IMR-90 (cell line): Measurements from ENCODE around the gene ESR2. TPM values are rescaled to one million over a fixed set of nuclear protein-coding genes. Genes with fewer than 3 reads are reported as not detected.

Source experiments
- ATAC-seq: fragments of 200-7000 bp; cut with Tn5 transposase; 2 replicates; pipeline ENCODE4 v1.9.1; 2020; ENCODE audit warnings: low read depth, mild to moderate bottlenecking, moderate library complexity
- BruUV-seq: library from RNA; stranded (reverse); fragments of 400-500 nt; replicated peaks from 2 replicates; lab custom pipeline; 2021; lab: Mats Ljungman, UMichigan
- CTCF ChIA-PET: fragments of 300-600 bp; formaldehyde crosslinking; extraction: SDS; loops from one replicate; lab custom pipeline; 2021; ENCODE audit warnings: antibody characterized with exemption; lab: Yijun Ruan, JAX
- POLR2A ChIA-PET: fragments of 300-600 bp; sonication (Branson Sonifier 250); formaldehyde crosslinking; loops from one replicate; lab custom pipeline; 2022; ENCODE audit warnings: antibody characterized with exemption; ENCODE audit not compliant: unreplicated experiment; lab: Charles Lee
- DNase-seq: peaks from one replicate; pipeline ENCODE4 v3.0.0; 2013
- H2AFZ ChIP-seq: replicated peaks from 2 replicates; pipeline ENCODE3; 2013; ENCODE audit warnings: low read length, mild to moderate bottlenecking; ENCODE audit not compliant: poor library complexity
- H2AK5ac ChIP-seq: 2 replicates; pipeline ENCODE4 v1.6.1; 2013; ENCODE audit warnings: low read depth, low read length, inconsistent platforms
- H2AK9ac ChIP-seq: replicated peaks from 2 replicates; pipeline ENCODE3; 2013; ENCODE audit warnings: mild to moderate bottlenecking, low read depth, low read length, moderate library complexity; ENCODE audit not compliant: poor library complexity
- H2BK120ac ChIP-seq: 2 replicates; pipeline ENCODE4 v1.6.1; 2013; ENCODE audit warnings: low read depth, low read length, inconsistent platforms
- H2BK15ac ChIP-seq: 3 replicates; pipeline ENCODE4 v1.6.1; 2013; ENCODE audit warnings: low read depth, low read length, inconsistent platforms
- H2BK20ac ChIP-seq: 2 replicates; pipeline ENCODE4 v1.6.1; 2013; ENCODE audit warnings: low read depth, mild to moderate bottlenecking, inconsistent platforms, low read length, moderate library complexity
- H2BK5ac ChIP-seq: 2 replicates; pipeline ENCODE4 v1.6.1; 2013; ENCODE audit warnings: mild to moderate bottlenecking, low read depth, low read length, inconsistent platforms; ENCODE audit not compliant: poor library complexity, severe bottlenecking
- H3K14ac ChIP-seq: replicated peaks from 2 replicates; pipeline ENCODE4 v1.6.1; 2013; ENCODE audit warnings: low read depth, low read length, inconsistent platforms
- H3K18ac ChIP-seq: 2 replicates; pipeline ENCODE4 v1.6.1; 2013; ENCODE audit warnings: low read depth, low read length, control low read depth
- H3K23ac ChIP-seq: 2 replicates; pipeline ENCODE4 v1.6.1; 2013; ENCODE audit warnings: low read depth, low read length, inconsistent platforms
- H3K27ac ChIP-seq: 2 replicates; pipeline ENCODE4 v1.5.1; 2013; ENCODE audit warnings: mild to moderate bottlenecking, control low read depth, low read length; ENCODE audit not compliant: insufficient read depth
- H3K27me3 ChIP-seq: 2 replicates; pipeline ENCODE4 v1.6.1; 2013; ENCODE audit warnings: low read length; ENCODE audit not compliant: control insufficient read depth, insufficient read depth
- H3K36me3 ChIP-seq: 2 replicates; pipeline ENCODE4 v1.6.1; 2013; ENCODE audit warnings: low read length, mixed read lengths; ENCODE audit not compliant: control insufficient read depth, insufficient read depth
- H3K4ac ChIP-seq: 2 replicates; pipeline ENCODE4 v1.6.1; 2013; ENCODE audit warnings: low read depth, low read length, inconsistent platforms
- H3K4me1 ChIP-seq: 2 replicates; pipeline ENCODE4 v1.6.1; 2013; ENCODE audit warnings: low read length, mixed read lengths; ENCODE audit not compliant: control insufficient read depth, insufficient read depth
- H3K4me2 ChIP-seq: 2 replicates; pipeline ENCODE4 v1.6.1; 2013; ENCODE audit warnings: low read depth, mild to moderate bottlenecking, control low read depth, low read length, moderate library complexity
- H3K4me3 ChIP-seq: 2 replicates; pipeline ENCODE4 v1.5.1; 2013; ENCODE audit warnings: low read depth, mild to moderate bottlenecking, control low read depth, low read length, moderate library complexity; ENCODE audit not compliant: insufficient read depth
- H3K56ac ChIP-seq: 2 replicates; pipeline ENCODE4 v1.6.1; 2013; ENCODE audit warnings: low read length, inconsistent platforms; ENCODE audit not compliant: insufficient read depth; ENCODE audit errors: extremely low read depth
- H3K79me1 ChIP-seq, 2 experiments: 2 replicates each; pipeline ENCODE4 v1.6.1; 2013; ENCODE audit warnings: low read length in 2 of 2, inconsistent platforms in 1 of 2, low read depth in 1 of 2
- H3K9ac ChIP-seq: 2 replicates; pipeline ENCODE4 v1.6.1; 2013; ENCODE audit warnings: low read depth, low read length, control low read depth
- H3K9me1 ChIP-seq: 2 replicates; pipeline ENCODE4 v1.6.1; 2013; ENCODE audit warnings: low read length, inconsistent platforms; ENCODE audit not compliant: insufficient read depth
- H3K9me3 ChIP-seq: 2 replicates; pipeline ENCODE4 v1.6.1; 2013; ENCODE audit warnings: low read length; ENCODE audit not compliant: control insufficient read depth, insufficient read depth
- H4K20me1 ChIP-seq: 2 replicates; pipeline ENCODE4 v1.6.1; 2013; ENCODE audit warnings: low read length, inconsistent platforms; ENCODE audit not compliant: insufficient read depth
- H4K5ac ChIP-seq: 2 replicates; pipeline ENCODE4 v1.6.1; 2013; ENCODE audit warnings: mild to moderate bottlenecking, low read depth, low read length, control low read depth
- H4K8ac ChIP-seq, 2 experiments: 2 replicates each; pipeline ENCODE4 v1.6.1; 2013; ENCODE audit warnings: low read depth in 2 of 2, low read length in 2 of 2, control low read depth in 1 of 2, inconsistent platforms in 1 of 2
- H4K91ac ChIP-seq: 2 replicates; pipeline ENCODE4 v1.6.1; 2013; ENCODE audit warnings: low read depth, low read length, inconsistent platforms; ENCODE audit not compliant: insufficient read depth
- BHLHE40 ChIP-seq: fragments of 150-350 bp; IDR thresholded peaks from 2 replicates; pipeline ENCODE4 v1.6.1; 2016; ENCODE audit warnings: mild to moderate bottlenecking, low read depth, low read length
- CEBPB ChIP-seq: IDR thresholded peaks from 2 replicates; pipeline ENCODE4 v1.6.1; 2012; ENCODE audit warnings: low read depth, low read length, improper control_type of control experiment
- CHD1 ChIP-seq: IDR thresholded peaks from 2 replicates; pipeline ENCODE4 v1.6.1; 2012; ENCODE audit warnings: low read depth, low read length, improper control_type of control experiment
- CTCF ChIP-seq: conservative IDR thresholded peaks from 2 replicates; pipeline ENCODE4 v1.5.1; 2012; ENCODE audit warnings: mild to moderate bottlenecking, low read depth, low read length, improper control_type of control experiment
- FOS ChIP-seq: fragments of 150-350 bp; IDR thresholded peaks from 2 replicates; pipeline ENCODE4 v1.6.1; 2016; ENCODE audit warnings: low read depth, low read length
- MAFK ChIP-seq: IDR thresholded peaks from 2 replicates; pipeline ENCODE4 v1.6.1; 2012; ENCODE audit warnings: low read depth, low read length, improper control_type of control experiment
- MAZ ChIP-seq: IDR thresholded peaks from 2 replicates; pipeline ENCODE4 v1.6.1; 2012; ENCODE audit warnings: low read depth, mild to moderate bottlenecking, low read length, improper control_type of control experiment, moderate library complexity, borderline replicate concordance
- MXI1 ChIP-seq: IDR thresholded peaks from 2 replicates; pipeline ENCODE4 v1.6.1; 2012; ENCODE audit warnings: low read depth, mild to moderate bottlenecking, low read length, moderate library complexity, borderline replicate concordance
- NFE2L2 ChIP-seq: fragments of 150-350 bp; IDR thresholded peaks from 2 replicates; pipeline ENCODE4 v1.6.1; 2016; ENCODE audit warnings: low read depth, mild to moderate bottlenecking, low read length
- POLR2A ChIP-seq: IDR thresholded peaks from 2 replicates; pipeline ENCODE4 v1.6.1; 2012; ENCODE audit warnings: mild to moderate bottlenecking, low read depth, low read length
- RAD21 ChIP-seq: IDR thresholded peaks from 2 replicates; pipeline ENCODE4 v1.6.1; 2012; ENCODE audit warnings: low read length, improper control_type of control experiment
- RCOR1 ChIP-seq: IDR thresholded peaks from 2 replicates; pipeline ENCODE4 v1.6.1; 2012; ENCODE audit warnings: mild to moderate bottlenecking, low read length, improper control_type of control experiment; ENCODE audit not compliant: insufficient replicate concordance
- RFX5 ChIP-seq: IDR thresholded peaks from 2 replicates; pipeline ENCODE4 v1.8.0; 2012; ENCODE audit warnings: low read depth, mild to moderate bottlenecking, low read length, moderate library complexity
- SMC3 ChIP-seq: fragments of 150-350 bp; IDR thresholded peaks from 2 replicates; pipeline ENCODE4 v1.6.1; 2016; ENCODE audit warnings: low read depth, mild to moderate bottlenecking, antibody characterized with exemption, low read length, moderate library complexity
- WGBS, 2 experiments: methylation state at CpG; one replicate each; pipeline versions ENCODE4 v1.1.5 to v1.1.7; 2013; ENCODE audit warnings: missing lambda C conversion rate in 2 of 2; ENCODE audit not compliant: insufficient read length in 1 of 2; ENCODE audit errors: extremely low coverage in 2 of 2; 5-methylcytosine and 5-hydroxymethylcytosine counted together
- dilution Hi-C: fragments of 300-500 bp; cut with HindIII; formaldehyde crosslinking; loops from one replicate; pipeline ENCODE4 v1.14.3; 2018; ENCODE audit warnings: low sequenced_read_pairs; ENCODE audit not compliant: unreplicated experiment
- in situ Hi-C: fragments of 300-500 bp; cut with MboI; formaldehyde crosslinking; loops from 3 replicates; pipeline ENCODE4 v1.14.3; 2019; ENCODE audit warnings: low sequenced_read_pairs, inconsistent platforms, mixed read lengths
- intact Hi-C: fragments of 100-400 bp; cut with micrococcal nuclease; formaldehyde crosslinking; loops from 2 replicates; pipeline ENCODE4 v1.10.0; 2022
- polyA plus RNA-seq, 3 experiments: library from polyadenylated mRNA; depleted of rRNA; stranded (reverse); fragments of >200 nt; gene quantifications; 2 replicates each; pipeline ENCODE4 v1.2.3, GENCODE V29; 2012; ENCODE audit warnings: low replicate concordance in 1 of 3
- total RNA-seq: library from RNA; depleted of rRNA; stranded (reverse); fragments of >200 nt; gene quantifications from 2 replicates; pipeline ENCODE4 v1.2.3, GENCODE V29; 2012
- TF ChIP-seq, protein P1 (sequence below): fragments of 150-350 bp; IDR thresholded peaks from 2 replicates; pipeline ENCODE4 v1.6.1; 2016; ENCODE audit warnings: low read depth, mild to moderate bottlenecking, low read length, moderate library complexity, borderline replicate concordance
- TF ChIP-seq, protein P2 (sequence below): fragments of 150-350 bp; IDR thresholded peaks from 2 replicates; pipeline ENCODE4 v1.6.1; 2017; ENCODE audit warnings: mild to moderate bottlenecking, antibody characterized with exemption, low read length, low read depth

Gene ESR2
- total and polyA plus RNA-seq, 2 of the 4 experiments (the other 2 are of a cell fraction) = under 0.01 to 0.03 TPM

DNA sequence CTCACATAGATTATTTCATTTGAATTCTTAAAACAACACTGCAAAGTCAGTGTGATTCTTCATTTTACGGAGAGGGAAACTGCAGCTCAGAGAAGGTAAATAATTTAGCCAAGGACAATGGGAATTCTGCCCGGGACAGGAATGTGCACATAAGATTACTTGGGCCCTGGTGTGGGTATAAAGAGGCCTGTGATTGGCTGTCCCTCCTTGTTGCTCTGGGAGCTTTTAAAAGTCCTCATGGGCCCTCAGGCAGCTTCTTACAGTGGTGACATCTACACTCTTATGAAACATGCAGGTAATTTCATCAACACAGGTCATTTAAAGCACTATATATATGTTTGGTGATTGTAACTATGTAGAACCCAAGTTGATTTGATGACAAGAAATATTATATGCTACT is 100.3 kb downstream of the ESR2 start:
- in situ Hi-C loops = no loop called here
- POLR2A ChIA-PET = no interaction called here
- no peak for DNase-seq

More for the DNA sequence above, 100.3 kb downstream of the ESR2 start:
- no peak overlapping the region for H4K8ac ChIP-seq
- no peak overlapping the region for H3K4me2 ChIP-seq
- BruUV-seq = no TSS peak
- TF ChIP-seq MAZ (no peak), POLR2A (no peak), MAFK (no peak), RFX5 (no peak), FOS (no peak), CHD1 (no peak), NFE2L2 (no peak), RAD21 (no peak), RCOR1 (no peak), SMC3 (no peak), CEBPB (no peak), CTCF (no peak), BHLHE40 (no peak), MXI1 (no peak)
- TF ChIP-seq, protein P1, sequence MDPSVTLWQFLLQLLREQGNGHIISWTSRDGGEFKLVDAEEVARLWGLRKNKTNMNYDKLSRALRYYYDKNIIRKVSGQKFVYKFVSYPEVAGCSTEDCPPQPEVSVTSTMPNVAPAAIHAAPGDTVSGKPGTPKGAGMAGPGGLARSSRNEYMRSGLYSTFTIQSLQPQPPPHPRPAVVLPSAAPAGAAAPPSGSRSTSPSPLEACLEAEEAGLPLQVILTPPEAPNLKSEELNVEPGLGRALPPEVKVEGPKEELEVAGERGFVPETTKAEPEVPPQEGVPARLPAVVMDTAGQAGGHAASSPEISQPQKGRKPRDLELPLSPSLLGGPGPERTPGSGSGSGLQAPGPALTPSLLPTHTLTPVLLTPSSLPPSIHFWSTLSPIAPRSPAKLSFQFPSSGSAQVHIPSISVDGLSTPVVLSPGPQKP = no peak
- TF ChIP-seq, protein P2, sequence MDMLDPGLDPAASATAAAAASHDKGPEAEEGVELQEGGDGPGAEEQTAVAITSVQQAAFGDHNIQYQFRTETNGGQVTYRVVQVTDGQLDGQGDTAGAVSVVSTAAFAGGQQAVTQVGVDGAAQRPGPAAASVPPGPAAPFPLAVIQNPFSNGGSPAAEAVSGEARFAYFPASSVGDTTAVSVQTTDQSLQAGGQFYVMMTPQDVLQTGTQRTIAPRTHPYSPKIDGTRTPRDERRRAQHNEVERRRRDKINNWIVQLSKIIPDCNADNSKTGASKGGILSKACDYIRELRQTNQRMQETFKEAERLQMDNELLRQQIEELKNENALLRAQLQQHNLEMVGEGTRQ = no peak
- H3K14ac ChIP-seq = no peak overlapping the region
- no peaks in the 10 kb centered on the region for H3K36me3 ChIP-seq
- H2BK20ac ChIP-seq = no peak overlapping the region
- no peak overlapping the region for H2BK15ac ChIP-seq
- no peak overlapping the region for H4K91ac ChIP-seq
- no peak overlapping the region for H3K23ac ChIP-seq
- intact Hi-C loops = loop anchor here (10.0 kb wide), 1 partner anchor 101 kb away; the partner anchor contains the start of gene ESR2
- H4K5ac ChIP-seq = no peak overlapping the region
- no peaks in the 10 kb centered on the region for H3K27me3 ChIP-seq
- H4K20me1 ChIP-seq = no peaks in the 10 kb centered on the region
- H3K18ac ChIP-seq = no peak overlapping the region
- no peak for ATAC-seq
- no peak overlapping the region for H3K56ac ChIP-seq
- no peak overlapping the region for H3K9ac ChIP-seq
- no peak overlapping the region for H2AK9ac ChIP-seq
- H2BK5ac ChIP-seq = no peak overlapping the region
- peaks cover 0 to 6% of the 10 kb centered on the region in 2 experiments; a peak in 1 of 4 replicates for H3K79me1 ChIP-seq
- H2BK120ac ChIP-seq = no peak overlapping the region
- no peaks in the 10 kb centered on the region for H3K9me3 ChIP-seq
- peaks cover 13% of the 10 kb centered on the region for H3K9me1 ChIP-seq
- no peak overlapping the region for H2AFZ ChIP-seq
- no peak overlapping the region for H3K4ac ChIP-seq
- no peak overlapping the region for H2AK5ac ChIP-seq
- no peak overlapping the region for H3K27ac ChIP-seq
- no CpG with 5 or more reads among the region's 2 CpGs for WGBS, 2 experiments
- H3K4me3 ChIP-seq = no peak overlapping the region
- H3K4me1 ChIP-seq = peaks cover 8% of the 10 kb centered on the region
- dilution Hi-C loops = no loop called here
- CTCF ChIA-PET = no interaction called here
